Memory B cell (primary cell): ENCODE data around the gene AP3B2.
"Not testable (repeated sequence)": the region's sequence is repeated elsewhere in the genome, so short reads cannot be mapped to it uniquely, and the experiment has no call there.

ENCODE experiments used
- ATAC-seq: fragments of 150-1000 bp; cut with Tn5 transposase; 2 replicates; pipeline ENCODE4 v1.10.0; 2021; ENCODE audit warnings: low read depth, mild to moderate bottlenecking, moderate library complexity
- DNase-seq, 2 donors: peaks; one replicate each; pipeline ENCODE4 v3.0.0; 2022; ENCODE audit warnings: low spot score in 2 of 2
- H3K27ac Mint-ChIP-seq: one replicate; pipeline ENCODE4 v1.8.0; 2022; ENCODE audit warnings: mild to moderate bottlenecking, moderate library complexity, mixed read lengths
- H3K27me3 Mint-ChIP-seq: one replicate; pipeline ENCODE4 v1.8.0; 2022; ENCODE audit warnings: mixed read lengths
- H3K36me3 Mint-ChIP-seq: one replicate; pipeline ENCODE4 v1.8.0; 2022; ENCODE audit warnings: mild to moderate bottlenecking, mixed read lengths
- H3K4me1 Mint-ChIP-seq: one replicate; pipeline ENCODE4 v1.8.0; 2022; ENCODE audit warnings: mixed read lengths
- H3K4me3 Mint-ChIP-seq: one replicate; pipeline ENCODE4 v1.8.0; 2022; ENCODE audit warnings: mild to moderate bottlenecking, moderate library complexity, mixed read lengths
- H3K9me3 Mint-ChIP-seq: one replicate; pipeline ENCODE4 v1.8.0; 2022; ENCODE audit warnings: mixed read lengths

The AP3B2 gene

DNA sequence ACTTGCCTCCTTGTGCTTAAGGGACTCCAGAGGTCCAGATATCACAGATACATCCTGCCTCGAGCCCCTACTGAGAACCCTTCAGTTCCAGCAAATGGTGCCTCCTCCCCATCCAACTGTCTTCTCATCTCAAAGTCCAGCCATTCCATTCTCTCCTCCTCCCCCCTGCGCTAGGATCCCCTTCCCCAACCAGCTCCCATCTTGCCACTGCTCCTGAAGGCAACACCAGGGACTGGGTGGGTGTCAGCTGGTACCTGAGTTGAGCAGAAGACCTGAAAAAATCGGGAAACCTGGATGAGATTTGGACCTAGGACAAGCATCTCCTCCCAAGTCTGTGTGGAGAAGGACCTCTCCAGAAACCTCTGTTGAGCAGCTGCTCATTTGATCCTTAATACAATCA lies 2.4 kb upstream of the AP3B2 start:
- H3K9me3 Mint-ChIP-seq: peaks cover 6% of the 10 kb centered on the region
- H3K27me3 Mint-ChIP-seq: peaks cover 20% of the 10 kb centered on the region
- ATAC-seq (no peak), DNase-seq (no peak)
- peaks cover 3% of the 10 kb centered on the region for H3K36me3 Mint-ChIP-seq
- no peak overlapping the region for H3K27ac Mint-ChIP-seq
- H3K4me3 Mint-ChIP-seq: no peak overlapping the region
- H3K4me1 Mint-ChIP-seq: no peaks in the 10 kb centered on the region

DNA sequence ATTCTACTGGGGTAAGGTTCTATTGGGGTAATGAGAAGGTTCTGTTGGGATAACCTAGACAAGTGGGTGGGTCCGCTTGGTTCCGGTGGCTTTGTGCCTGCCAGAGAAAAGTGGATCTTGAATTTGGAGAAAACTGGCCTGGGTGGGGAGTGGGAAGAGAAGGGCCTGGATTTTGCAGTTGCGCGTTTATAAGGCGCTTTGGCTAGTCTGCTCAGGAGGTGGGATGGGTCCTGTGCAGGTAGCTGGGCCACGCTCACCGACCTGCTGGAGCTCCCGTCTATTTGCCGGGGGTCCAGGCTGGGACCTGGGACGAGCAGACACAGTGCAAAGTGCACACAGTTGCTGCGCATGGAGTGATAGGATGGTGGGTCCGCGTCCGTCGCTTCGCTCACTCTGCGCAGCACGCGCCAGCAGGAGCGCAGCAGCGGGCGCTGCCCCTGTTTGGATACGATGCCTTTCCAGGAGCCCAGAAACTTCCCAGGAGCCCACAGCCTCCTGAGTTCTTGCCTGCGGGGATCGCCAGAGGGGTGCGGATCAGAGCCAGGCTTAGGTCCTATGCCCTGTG lies 1.3 kb upstream of the AP3B2 start:
- H3K4me3 Mint-ChIP-seq: no peak overlapping the region

DNA sequence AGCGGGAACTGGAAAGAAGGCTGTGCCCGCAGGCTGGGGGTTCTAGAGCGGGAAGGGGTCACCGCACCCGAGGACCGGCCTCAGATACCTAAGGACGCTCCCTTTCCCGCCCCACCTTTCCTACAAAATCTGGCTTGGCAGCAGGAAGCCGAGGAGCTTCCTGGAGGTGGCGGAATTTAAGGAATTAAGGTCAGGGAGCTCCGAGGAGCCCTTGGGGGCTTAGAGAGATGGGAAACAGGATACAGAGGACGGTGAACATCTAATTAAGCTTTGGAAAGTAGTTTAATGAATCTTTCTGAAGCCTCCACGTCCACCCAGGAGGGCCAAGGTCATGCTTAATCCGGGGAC lies 507 bp upstream of the AP3B2 start:
- no peaks in the 10 kb centered on the region for H3K9me3 Mint-ChIP-seq

More for the DNA sequence above, 1.3 kb upstream of the AP3B2 start:
- no peak for DNase-seq
- Mint-ChIP-seq H3K27ac (no peak overlapping the region), H3K36me3 (no peaks in the 10 kb centered on the region), H3K9me3 (no peaks in the 10 kb centered on the region), H3K27me3 (peaks cover 19% of the 10 kb centered on the region), H3K4me1 (no peaks in the 10 kb centered on the region)
- no peak for ATAC-seq

DNA sequence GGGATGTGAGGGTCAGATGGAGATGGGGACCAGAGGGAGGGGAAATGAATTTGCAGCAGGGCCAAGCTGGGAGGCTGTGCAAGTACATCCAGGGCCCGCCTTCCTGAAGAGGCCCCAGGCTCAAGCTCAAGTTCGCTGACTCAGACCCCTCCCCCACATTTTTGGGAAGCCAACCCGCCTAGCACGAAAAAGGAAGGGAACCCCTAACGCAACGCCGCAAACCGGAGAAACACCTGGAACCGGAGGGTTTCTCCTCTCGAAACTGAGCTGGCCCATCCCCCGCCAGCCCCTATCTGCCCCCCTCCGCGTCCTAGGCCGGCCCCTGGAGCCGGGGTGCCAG lies 624 bp downstream of the AP3B2 start:
- Mint-ChIP-seq H3K9me3 (no peaks in the 10 kb centered on the region), H3K27me3 (peaks cover 17% of the 10 kb centered on the region), H3K36me3 (no peaks in the 10 kb centered on the region), H3K4me3 (no peak overlapping the region), H3K4me1 (no peaks in the 10 kb centered on the region), H3K27ac (no peak overlapping the region)
- no peak for ATAC-seq
- no peak for DNase-seq

More for the DNA sequence above, 507 bp upstream of the AP3B2 start:
- H3K36me3 Mint-ChIP-seq: no peaks in the 10 kb centered on the region
- no peak for ATAC-seq
- DNase-seq: no peak
- no peak overlapping the region for H3K4me3 Mint-ChIP-seq
- no peaks in the 10 kb centered on the region for H3K4me1 Mint-ChIP-seq
- H3K27ac Mint-ChIP-seq: no peak overlapping the region
- H3K27me3 Mint-ChIP-seq: peaks cover 19% of the 10 kb centered on the region

DNA sequence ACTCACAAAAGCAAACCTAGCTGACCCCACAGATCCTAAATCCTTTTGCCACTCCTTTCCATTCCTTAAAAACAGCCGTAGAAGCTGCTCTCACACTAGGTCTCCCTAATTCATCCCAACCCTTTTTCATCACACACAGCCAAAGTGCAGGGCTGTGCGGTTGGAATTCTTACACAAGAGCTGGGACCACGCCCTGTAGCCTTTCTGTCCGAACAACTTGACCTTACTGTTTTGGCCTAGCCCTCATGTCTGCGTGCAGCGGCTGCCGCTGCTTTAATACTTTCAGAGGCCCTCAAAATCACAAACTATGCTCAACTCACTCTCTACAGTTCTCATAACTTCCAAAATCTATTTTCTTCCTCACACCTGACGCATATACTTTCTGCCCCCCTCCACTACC lies 3.8 kb downstream of the AP3B2 start:
- not testable (repeated sequence) for DNase-seq, H3K27me3 Mint-ChIP-seq, ATAC-seq, H3K36me3 Mint-ChIP-seq, H3K27ac Mint-ChIP-seq, H3K4me1 Mint-ChIP-seq, H3K9me3 Mint-ChIP-seq, H3K4me3 Mint-ChIP-seq

DNA sequence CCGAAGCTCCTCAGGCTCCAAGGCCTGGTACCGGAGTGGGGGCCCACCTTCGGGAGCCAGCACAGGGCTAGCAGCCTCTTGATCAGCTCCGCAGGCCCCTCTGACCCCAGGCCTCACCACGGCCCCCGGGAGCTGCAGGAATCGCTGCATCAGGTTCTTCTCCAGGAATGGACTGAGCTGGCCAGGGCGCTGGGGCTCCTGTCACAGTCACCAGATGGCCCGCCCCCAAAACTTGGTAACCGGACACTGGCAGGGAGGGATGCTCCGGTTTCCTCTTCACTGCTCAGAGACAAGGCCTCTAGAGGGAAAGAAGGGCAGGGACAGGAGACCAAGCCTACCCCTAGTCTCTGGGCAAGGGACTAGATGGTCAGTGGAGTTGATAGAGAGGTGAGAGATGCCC lies 9.9 kb downstream of the AP3B2 start:
- Mint-ChIP-seq H3K27ac (no peak overlapping the region), H3K9me3 (no peaks in the 10 kb centered on the region), H3K27me3 (peaks cover 12% of the 10 kb centered on the region), H3K36me3 (no peaks in the 10 kb centered on the region), H3K4me3 (no peak overlapping the region), H3K4me1 (no peaks in the 10 kb centered on the region)
- ATAC-seq: no peak
- DNase-seq: no peak

DNA sequence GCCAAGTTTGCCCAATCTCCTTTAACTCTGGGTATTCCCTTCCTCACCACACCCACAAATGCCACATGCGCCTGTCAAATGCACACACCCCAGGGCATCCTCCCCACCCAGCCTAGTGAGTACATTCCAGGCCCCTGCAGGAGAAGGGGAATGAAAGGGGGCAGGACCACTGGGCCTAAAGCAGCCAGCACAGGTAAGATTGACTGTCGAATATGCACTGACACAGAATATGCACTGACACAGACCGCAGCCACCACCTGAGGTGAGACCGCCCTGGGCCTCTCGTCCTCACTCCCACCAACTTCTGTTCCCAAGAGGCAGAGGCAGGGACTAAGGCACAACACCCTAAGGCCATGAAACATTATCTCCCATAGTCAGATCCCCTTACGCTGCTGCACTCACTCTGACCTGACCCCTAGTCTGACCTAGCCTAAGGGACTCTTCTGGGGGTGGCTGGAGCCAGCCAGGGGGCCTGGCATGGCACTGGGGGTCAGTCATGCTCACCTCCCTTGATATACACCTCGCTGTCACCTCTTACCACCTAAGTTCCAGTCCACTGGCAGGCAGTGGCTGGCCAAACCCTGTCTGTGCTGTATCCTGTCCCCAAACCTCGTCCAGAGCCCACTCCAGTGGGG lies 10.8 kb downstream of the AP3B2 start:
- no peak for DNase-seq
- Mint-ChIP-seq H3K36me3 (no peaks in the 10 kb centered on the region), H3K9me3 (no peaks in the 10 kb centered on the region), H3K27ac (no peak overlapping the region), H3K4me3 (no peak overlapping the region), H3K4me1 (no peaks in the 10 kb centered on the region), H3K27me3 (peaks cover 12% of the 10 kb centered on the region)
- ATAC-seq: no peak

DNA sequence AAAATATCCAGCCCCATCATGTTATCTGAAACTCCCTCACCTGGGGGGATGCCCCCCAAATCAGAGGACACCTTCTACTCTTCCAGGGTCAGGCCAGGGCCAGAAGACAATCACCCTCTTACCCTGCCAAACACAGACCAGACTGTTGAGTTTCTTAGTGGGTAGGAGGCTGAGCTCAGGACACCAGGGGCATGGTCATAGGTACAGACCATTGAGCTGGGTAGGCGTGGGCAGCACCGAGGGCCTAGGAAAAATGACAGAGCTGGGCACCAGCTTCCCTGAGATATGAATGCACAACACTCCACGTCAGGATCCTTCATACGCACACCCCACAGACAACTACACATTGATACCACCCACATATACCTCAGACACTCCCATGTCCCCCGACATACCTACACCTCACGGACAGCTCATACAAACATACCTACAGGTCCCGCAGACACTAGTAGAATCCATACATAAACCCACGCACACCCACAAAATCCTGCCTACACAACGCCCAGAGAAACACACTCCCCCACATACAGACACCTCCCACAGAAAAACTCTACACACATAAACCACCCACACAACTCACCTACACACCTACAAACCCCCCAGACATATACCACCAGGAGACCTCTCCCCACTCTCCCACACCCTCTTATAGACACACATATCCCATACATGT lies 11.8 kb downstream of the AP3B2 start:
- no peak overlapping the region for H3K27ac Mint-ChIP-seq
- no peak overlapping the region for H3K4me3 Mint-ChIP-seq
- no peaks in the 10 kb centered on the region for H3K36me3 Mint-ChIP-seq
- no peak for ATAC-seq
- no peak for DNase-seq
- H3K27me3 Mint-ChIP-seq: peaks cover 12% of the 10 kb centered on the region
- H3K4me1 Mint-ChIP-seq: no peaks in the 10 kb centered on the region
- H3K9me3 Mint-ChIP-seq: no peaks in the 10 kb centered on the region

DNA sequence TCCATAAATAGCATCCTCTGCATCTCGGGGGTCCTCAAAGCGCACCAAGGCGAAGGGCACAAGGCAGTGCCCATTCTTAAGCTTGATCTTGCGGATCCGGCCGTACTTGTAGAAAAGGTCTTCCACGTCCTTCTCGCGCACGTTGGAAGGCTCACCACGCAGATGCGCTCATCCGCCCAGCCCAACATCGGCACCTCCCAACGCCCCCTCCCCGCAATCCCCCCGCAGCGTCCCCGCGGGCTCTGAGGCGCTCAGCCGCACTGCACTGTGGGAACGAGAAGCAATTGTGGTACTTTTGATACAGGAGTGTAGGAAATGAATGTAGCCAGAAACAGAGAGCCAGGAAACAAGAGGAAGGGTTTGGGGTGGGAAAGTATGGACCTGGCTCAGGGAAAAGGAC lies 17.5 kb downstream of the AP3B2 start:
- Mint-ChIP-seq H3K4me1 (no peaks in the 10 kb centered on the region), H3K4me3 (no peak overlapping the region), H3K27ac (no peak overlapping the region), H3K9me3 (no peaks in the 10 kb centered on the region), H3K36me3 (no peaks in the 10 kb centered on the region), H3K27me3 (peaks cover 6% of the 10 kb centered on the region)
- no peak for DNase-seq
- no peak for ATAC-seq

DNA sequence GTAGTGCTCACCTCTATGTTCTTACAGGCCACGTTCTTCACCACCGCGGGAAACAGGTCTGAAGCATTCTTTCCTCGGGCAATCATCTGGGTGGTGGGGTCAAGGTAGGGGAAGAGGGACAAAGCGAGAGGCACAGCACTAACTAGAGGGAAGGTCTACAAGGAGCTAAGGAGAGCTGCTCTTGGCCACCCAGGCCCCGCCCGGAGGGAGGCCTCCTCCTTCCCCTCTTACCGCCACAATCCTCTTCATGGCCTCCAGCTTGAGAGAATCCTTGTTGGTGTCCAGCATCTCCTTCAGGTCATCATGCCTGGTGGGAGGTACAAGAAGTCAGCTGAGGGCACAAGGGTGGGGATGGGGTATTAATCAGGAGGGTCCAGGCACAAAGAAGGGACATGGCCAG lies 20.5 kb downstream of the AP3B2 start:
- Mint-ChIP-seq H3K27ac (no peak overlapping the region), H3K4me1 (no peaks in the 10 kb centered on the region), H3K9me3 (no peaks in the 10 kb centered on the region), H3K36me3 (no peaks in the 10 kb centered on the region), H3K27me3 (peaks cover 6% of the 10 kb centered on the region), H3K4me3 (no peak overlapping the region)
- no peak for ATAC-seq
- no peak for DNase-seq

DNA sequence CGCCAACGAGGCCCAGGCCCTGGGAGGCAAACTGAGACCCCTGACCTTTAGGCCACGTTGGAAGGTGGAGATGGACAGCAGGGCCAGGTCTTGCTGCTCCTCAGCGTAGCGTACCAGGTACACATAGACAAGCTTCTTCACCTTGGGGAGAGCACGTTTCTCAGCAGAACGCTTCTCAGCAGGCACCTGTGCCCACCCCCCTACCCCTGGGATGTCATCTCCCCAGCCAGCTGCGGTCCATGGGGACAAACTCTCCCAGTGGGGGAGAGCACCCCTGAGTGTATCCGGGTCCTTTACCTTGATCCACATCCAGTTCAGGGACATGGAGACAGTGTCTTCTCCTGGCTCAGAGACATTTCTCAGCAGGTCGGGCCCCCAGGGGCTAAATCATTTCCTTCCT lies 21.0 kb downstream of the AP3B2 start:
- H3K27me3 Mint-ChIP-seq: peaks cover 6% of the 10 kb centered on the region
- no peak overlapping the region for H3K27ac Mint-ChIP-seq
- H3K4me1 Mint-ChIP-seq: no peaks in the 10 kb centered on the region
- no peak overlapping the region for H3K4me3 Mint-ChIP-seq
- ATAC-seq: no peak
- H3K9me3 Mint-ChIP-seq: no peaks in the 10 kb centered on the region
- no peak for DNase-seq
- H3K36me3 Mint-ChIP-seq: no peaks in the 10 kb centered on the region

DNA sequence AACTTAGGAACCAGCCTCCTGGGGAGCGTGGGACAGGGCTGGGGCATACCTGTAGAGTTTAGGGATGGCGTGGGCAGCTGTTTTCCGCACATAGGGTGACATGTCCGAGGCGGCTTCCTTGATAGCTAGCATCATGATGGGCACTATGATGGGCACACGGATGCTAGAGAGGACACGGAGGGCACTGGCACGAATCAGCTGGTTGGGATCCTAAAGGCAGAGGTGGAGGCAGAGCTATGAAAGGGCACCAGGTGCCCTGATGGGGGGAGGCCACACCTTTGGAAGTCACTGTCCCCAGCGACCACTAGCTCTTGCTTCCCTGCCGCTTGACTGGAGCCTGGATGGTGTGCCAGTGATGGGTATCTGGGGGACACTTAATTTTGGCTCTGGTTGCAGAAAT lies 28.3 kb downstream of the AP3B2 start:
- Mint-ChIP-seq H3K27me3 (no peaks in the 10 kb centered on the region), H3K27ac (peak overlapping the region; percentile 82), H3K4me1 (peaks cover 12% of the 10 kb centered on the region), H3K36me3 (no peaks in the 10 kb centered on the region), H3K9me3 (no peaks in the 10 kb centered on the region), H3K4me3 (peak overlapping the region; percentile 89)
- ATAC-seq: no peak
- DNase-seq: no peak

DNA sequence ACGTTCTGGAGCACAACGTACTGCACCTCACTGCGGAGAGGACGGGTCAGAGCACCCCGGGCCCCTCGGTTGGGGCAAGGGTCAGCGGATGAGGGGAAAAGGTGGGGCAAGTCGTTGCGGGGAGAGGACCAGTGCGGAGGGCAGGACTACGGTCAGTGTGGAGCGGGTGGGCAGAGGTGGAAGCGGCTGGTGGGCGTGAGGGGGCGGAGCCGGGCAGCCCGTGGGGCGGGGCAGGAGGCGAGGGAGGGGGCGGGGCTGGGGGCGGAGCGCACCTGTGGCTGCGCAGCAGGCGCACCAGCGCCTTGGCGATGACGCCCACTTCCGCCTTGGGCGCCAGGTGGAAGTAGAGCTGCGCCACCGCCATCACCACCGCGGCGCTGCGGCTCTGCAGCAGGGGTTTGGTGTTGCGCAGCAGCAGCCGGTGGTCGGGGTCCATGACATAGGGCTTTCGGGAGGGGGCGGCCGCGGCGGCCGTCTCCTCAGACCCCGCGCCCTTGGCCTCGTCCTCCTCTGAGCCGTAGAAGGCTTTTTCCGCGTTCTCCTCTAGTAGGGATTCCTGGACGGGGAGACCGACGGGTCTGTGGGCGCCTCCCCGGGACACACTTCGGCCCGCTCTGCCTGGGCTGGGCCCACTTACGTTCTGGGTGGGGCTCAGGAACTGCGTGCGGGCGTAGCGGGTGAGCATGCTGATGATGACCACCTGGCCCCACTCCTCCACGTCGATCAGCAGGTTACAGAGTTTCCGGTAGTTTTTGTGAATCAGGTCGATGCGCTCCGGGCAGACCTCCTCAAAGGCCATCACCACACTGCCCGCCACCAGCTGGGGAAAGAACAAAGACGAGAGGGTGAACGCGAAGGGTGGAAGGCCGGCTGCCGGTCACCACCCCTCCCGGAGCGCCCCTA lies 29.2 kb downstream of the AP3B2 start:
- peak; percentile 97 for ATAC-seq
- H3K4me1 Mint-ChIP-seq: peaks cover 12% of the 10 kb centered on the region
- H3K9me3 Mint-ChIP-seq: no peaks in the 10 kb centered on the region
- H3K27me3 Mint-ChIP-seq: no peaks in the 10 kb centered on the region
- peak; percentile 68 for DNase-seq
- peak overlapping the region; percentile 82 for H3K27ac Mint-ChIP-seq
- peak overlapping the region; percentile 89 for H3K4me3 Mint-ChIP-seq
- no peaks in the 10 kb centered on the region for H3K36me3 Mint-ChIP-seq

DNA sequence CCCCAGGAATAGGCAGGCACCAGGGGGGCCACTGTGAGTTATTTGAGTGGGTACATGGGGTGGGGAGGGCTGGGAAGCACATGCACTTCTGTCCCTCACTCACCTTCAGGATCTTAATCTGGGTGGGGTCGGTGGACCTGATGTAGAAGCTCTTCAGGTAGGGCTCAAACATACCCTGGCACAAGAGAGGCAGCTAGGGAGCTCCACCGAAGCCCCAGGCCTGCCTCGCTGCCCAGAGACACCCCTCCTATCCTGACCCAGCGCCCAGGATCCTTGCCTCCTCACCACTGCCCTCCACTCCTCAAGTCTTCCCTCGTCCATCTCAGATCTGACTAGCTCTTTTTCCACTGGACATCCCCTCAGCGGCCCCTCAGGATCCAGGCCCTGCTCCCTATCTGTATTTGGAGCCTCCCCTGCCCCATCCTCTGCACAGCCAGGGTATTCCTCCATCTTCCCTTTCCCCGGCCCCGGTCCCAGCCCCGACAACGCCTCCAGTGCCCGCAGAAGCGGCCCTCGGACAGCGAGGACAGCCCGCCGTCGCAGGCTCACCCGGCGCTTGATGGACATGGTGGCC lies 30.0 kb downstream of the AP3B2 start:
- Mint-ChIP-seq H3K36me3 (no peaks in the 10 kb centered on the region), H3K27me3 (no peaks in the 10 kb centered on the region), H3K4me3 (peak overlapping the region; percentile 89), H3K9me3 (no peaks in the 10 kb centered on the region), H3K4me1 (peaks cover 12% of the 10 kb centered on the region), H3K27ac (peak overlapping the region; percentile 71)
- DNase-seq (no peak), ATAC-seq (no peak)
